H1 (cell line): ENCODE measurements around the gene IFI16. TPM values are rescaled to one million over a fixed set of nuclear protein-coding genes. Genes with fewer than 3 reads are reported as not detected.

Experiments
- BRCA1 ChIP-seq: IDR thresholded peaks from 2 replicates; pipeline ENCODE4 v1.6.1; 2012; ENCODE audit warnings: low read depth, low read length, improper control_type of control experiment
- CBX5 ChIP-seq: fragments of 300-800, 300-1000 bp; sonication (generic); IDR thresholded peaks from 2 replicates; pipeline ENCODE4 v1.7.1; 2016; ENCODE audit warnings: antibody characterized with exemption, low read length, low read depth
- CREB1 ChIP-seq: IDR thresholded peaks from 2 replicates; pipeline ENCODE4 v1.6.1; 2012; ENCODE audit warnings: inconsistent platforms
- EZH2 ChIP-seq: fragments of 200-600 bp; sonication (generic); IDR thresholded peaks from 2 replicates; pipeline ENCODE4 v1.7.1; 2012; ENCODE audit warnings: low read depth, mild to moderate bottlenecking, moderate library complexity, low read length, inconsistent platforms; ENCODE audit not compliant: severe bottlenecking
- HDAC6 ChIP-seq: IDR thresholded peaks from one replicate; pipeline ENCODE4 v1.7.1; 2012; ENCODE audit warnings: low read depth, mild to moderate bottlenecking, inconsistent platforms, low read length, moderate library complexity
- KDM5A ChIP-seq: fragments of 200-600 bp; IDR thresholded peaks from 2 replicates; pipeline ENCODE4 v1.7.1; 2012; ENCODE audit warnings: mild to moderate bottlenecking, low read length, inconsistent platforms, mixed read lengths
- MAFK ChIP-seq: IDR thresholded peaks from 2 replicates; pipeline ENCODE4 v1.6.1; 2012; ENCODE audit warnings: low read depth, mild to moderate bottlenecking, improper control_type of control experiment, low read length
- SIN3A ChIP-seq, 2 experiments: IDR thresholded peaks in 1 of 2; conservative IDR thresholded peaks in 1 of 2; 2 replicates each; pipeline ENCODE4 v1.6.1; 2011 to 2012; ENCODE audit warnings: low read length in 2 of 2, improper control_type of control experiment in 1 of 2, low read depth in 1 of 2, mild to moderate bottlenecking in 1 of 2
- TCF12 ChIP-seq: IDR thresholded peaks from 2 replicates; pipeline ENCODE4 v1.6.1; 2011; ENCODE audit warnings: low read depth, mild to moderate bottlenecking, low read length
- polyA plus RNA-seq, 7 experiments: library from polyadenylated mRNA; depleted of rRNA in 3 of 7; stranded (reverse) in 5 of 7; unstranded in 2 of 7; fragments of >200 nt in 5 of 7; fragments of 200-250 nt in 2 of 7; gene quantifications; 1 replicate in 5 of 7; 2 replicates in 1 of 7; 4 replicates in 1 of 7; pipeline versions ENCODE4 v1.2.1 to v1.2.3, GENCODE V29; 2011 to 2013; ENCODE audit warnings: missing spikeins in 2 of 7, mixed read lengths in 2 of 7
- total RNA-seq: library from RNA; stranded (reverse); fragmentation: NEBNext Ultra II Directional; extraction: Animal tissue kit (Norgen Biotek cat#: 25700); gene quantifications from 2 replicates; pipeline ENCODE4 v1.2.1, GENCODE V29; 2021

The IFI16 gene
- total and polyA plus RNA-seq, 2 of the 8 experiments (the other 6 are each of a cell fraction or from before 2014, with no cell fraction given) = 0.63 to 0.74 TPM

DNA sequence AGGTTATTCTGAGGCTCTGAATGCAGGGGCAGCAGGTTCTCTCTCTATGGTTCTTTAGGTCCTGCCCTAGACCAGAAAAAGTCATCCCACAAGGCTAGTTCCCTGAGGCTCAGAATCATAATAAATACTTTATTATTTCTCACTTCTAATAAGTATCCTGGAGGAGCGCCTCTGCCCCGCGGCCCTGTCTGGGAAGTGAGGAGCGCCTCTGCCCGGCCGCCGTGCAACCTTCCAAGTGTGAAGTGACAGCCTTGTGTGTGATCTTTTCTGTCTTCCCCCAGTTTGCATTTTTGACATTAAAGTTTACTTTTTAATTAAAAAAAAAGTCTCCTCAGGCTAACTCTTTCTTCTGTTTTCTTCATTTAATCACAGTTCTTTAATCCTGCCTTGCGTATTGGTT lies 55.4 kb downstream of the IFI16 start (continued):
- TF ChIP-seq EZH2 (no peak), HDAC6 (no peak), KDM5A (no peak), MAFK (no peak), TCF12 (no peak), BRCA1 (no peak), CBX5 (no peak), SIN3A (conservative IDR thresholded peaks at IDR 0.05 in 1 of 2, IDR thresholded peaks at IDR 0.05 in 1 of 2; ENCODE audit: low read depth in 1 of 2, low read length in 2 of 2) (no peak), CREB1 (no peak)
